Smooth muscle cell of bladder (primary cell): ENCODE results near the gene PRR22. TPM values are rescaled to one million over a fixed set of nuclear protein-coding genes. Genes with fewer than 3 reads are reported as not detected.

Experiments used
- total RNA-seq: library from RNA; depleted of rRNA; stranded (reverse); fragments of >200 nt; gene quantifications from 2 replicates; pipeline ENCODE4 v1.2.3, GENCODE V29; 2014

PRR22 gene
- total RNA-seq: 0.14 and 0.28 TPM in 2 replicates

DNA sequence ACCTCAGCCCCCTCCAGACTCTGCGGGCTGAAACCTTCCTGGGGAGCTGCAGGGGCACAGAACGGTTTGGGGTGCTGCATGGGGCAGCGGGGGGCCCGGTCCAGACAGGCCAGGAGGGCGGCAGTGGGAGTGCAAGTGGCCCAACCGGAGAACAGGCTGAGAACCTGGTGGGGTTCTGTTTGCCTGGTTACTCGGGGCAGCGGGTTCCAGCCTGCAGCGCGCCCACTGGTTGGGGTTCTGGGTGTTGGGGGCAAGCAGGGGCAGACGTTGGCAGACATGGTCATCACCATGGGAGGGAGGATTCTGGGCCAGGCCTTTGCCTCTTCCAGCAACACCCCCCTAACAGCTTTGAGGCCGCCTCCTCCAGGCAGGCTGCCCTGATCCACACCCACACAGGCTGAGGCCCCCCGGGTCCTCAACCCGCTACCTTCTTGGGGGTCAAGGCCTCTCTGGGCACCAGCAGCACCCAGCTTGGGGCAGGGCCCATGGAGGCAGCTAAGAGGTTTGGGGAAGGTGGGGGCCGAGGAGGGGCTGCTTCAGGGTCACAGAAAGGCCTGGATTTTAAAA, at the start of gene PRR22:
Gene PRR22 (minus strand): TSS at position 166 of the 567 bp plus-strand sequence. CDS start 86 bp downstream, at position 80.

DNA sequence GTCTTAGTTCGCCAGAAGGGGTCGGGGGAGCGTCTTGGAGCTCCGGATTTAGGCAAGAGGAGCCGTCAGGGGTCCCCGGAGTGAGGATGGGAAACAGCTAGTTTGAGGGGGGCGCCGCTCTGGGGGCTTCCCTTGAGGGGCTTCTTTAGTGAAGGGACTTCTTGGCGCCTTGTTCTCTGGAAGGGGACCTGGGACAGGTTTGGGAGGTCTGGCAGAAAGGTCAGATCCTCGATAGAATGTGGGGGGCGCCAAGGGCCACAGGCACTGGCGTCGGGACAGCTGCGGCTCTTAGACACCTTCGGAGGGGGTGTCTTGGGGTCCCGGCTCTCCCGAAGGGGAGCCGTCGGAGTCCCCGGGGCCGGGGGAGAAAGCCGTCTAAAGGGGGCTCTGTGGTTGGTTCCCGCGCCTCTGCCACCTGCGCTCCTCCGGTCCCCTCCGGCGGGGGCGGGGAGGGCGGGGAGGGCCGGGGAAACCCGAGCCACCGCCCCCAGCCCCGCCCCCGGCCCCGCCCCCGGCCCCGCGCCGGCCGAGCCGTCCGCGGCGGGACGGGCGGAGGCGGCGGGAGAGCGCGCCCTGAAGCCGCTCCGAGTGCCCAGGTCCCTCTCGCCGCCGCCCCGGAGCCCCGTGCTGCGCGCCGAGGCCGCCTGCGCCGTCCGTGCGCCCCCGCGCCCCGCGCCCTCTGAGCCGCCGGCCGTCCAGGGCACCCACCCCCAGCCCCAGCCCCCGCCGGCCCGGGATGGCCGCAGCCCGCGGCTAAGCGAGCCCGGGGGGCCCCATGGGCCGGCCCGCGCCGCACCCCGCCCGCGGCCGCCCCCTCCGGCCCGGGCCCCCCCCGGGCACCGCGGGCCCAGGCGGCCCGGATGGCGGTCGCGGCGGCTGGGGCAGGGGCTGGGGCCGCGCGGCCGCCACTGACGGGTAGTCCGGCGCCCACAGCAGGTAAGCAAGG, 20.2 kb upstream of the PRR22 start, which contains the start of gene NRTN:
Gene NRTN (plus strand): TSS at position 552 of the 946 bp plus-strand sequence. CDS start 19,099 bp downstream, outside the sequence.

DNA sequence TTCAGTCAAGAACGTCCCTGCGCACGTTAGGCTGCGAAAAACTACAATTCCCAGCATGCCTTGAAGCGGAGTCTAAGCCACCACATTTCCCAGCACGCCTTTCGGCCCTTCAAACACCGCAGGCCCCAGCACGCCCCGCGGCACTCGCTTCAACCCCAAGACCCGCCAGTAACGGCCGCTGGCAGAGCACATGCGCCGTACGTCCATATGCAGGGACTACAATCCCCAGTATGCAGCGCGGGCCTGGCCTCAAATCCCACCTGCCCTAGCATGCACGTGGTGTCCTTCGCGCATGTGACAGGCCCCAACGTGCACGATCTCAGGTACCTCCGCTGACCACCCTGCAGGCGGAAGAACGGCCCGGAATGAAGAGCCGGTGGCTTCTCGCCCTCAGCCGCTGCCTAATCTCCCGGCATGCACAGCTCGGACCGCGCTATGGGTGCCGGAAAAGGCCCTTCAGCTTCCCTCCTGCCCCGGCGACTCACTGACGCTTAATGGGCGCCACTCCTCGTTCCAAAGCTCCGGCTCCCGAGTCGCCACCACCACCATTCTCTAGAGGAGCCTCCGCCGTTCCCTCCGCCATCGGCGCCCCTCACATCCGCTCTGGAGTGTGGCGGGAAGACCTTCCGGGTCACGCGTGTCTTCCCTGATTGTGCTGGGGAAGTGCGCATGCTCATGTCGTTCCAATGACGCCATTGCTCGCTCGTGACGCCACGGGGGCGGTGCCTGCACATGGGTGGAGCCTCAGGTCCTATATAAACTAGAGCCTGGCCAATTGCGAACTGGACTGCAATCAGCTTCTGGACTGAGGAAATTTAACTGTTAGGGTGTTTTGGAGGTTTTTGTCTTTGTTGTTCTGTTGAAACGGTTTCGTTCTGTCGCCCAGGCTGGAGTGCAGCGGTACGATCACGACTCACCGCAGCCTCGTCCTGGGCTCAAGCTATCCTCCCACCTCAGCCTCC, 6.3 kb upstream of the PRR22 start, which contains the start of gene DUS3L:
Gene DUS3L (minus strand): TSS at position 605 of the 962 bp plus-strand sequence. CDS start 22 bp downstream, at position 583.

Other genes starting within 250 kb of the PRR22 start
- gene TINCR, start 216.8 kb downstream of the PRR22 start, total RNA-seq: 0.09 and 0.28 TPM in 2 replicates
- gene SAFB2, start 162.0 kb downstream of the PRR22 start, total RNA-seq: 26.5 and 38.3 TPM in 2 replicates
- gene SAFB, start 161.7 kb downstream of the PRR22 start, total RNA-seq: 39.3 and 56.0 TPM in 2 replicates
- 41.6 and 47.9 TPM in 2 replicates for gene MICOS13, start 104.2 kb downstream of the PRR22 start, total RNA-seq
- 7.8 and 11.3 TPM in 2 replicates for gene HSD11B1L, start 103.7 kb downstream of the PRR22 start, total RNA-seq
- gene RPL36, start 94.5 kb downstream of the PRR22 start, total RNA-seq: 553 and 660 TPM in 2 replicates
- 128 and 131 TPM in 2 replicates for gene LONP1, start 64.6 kb downstream of the PRR22 start, total RNA-seq
- not detected in 2 replicates for gene CATSPERD, start 64.1 kb downstream of the PRR22 start, total RNA-seq
- gene DUS3L, start 6.4 kb upstream of the PRR22 start, total RNA-seq: 19.5 and 28.3 TPM in 2 replicates
- gene NRTN, start 20.3 kb upstream of the PRR22 start, total RNA-seq: 0.14 and 0.18 TPM in 2 replicates
- not detected in 2 replicates for gene FUT6, start 55.0 kb upstream of the PRR22 start, total RNA-seq
- not detected in 2 replicates for gene FUT3, start 66.7 kb upstream of the PRR22 start, total RNA-seq
- not detected in 2 replicates for gene FUT5, start 85.8 kb upstream of the PRR22 start, total RNA-seq
- 254 and 299 TPM in 2 replicates for gene NDUFA11, start 119.0 kb upstream of the PRR22 start, total RNA-seq
- 6.3 and 6.7 TPM in 2 replicates for gene VMAC, start 120.1 kb upstream of the PRR22 start, total RNA-seq
- gene CAPS, start 129.5 kb upstream of the PRR22 start, total RNA-seq: 3.7 and 6.4 TPM in 2 replicates
- 30.6 and 33.7 TPM in 2 replicates for gene RANBP3, start 193.4 kb upstream of the PRR22 start, total RNA-seq